22Rv1 (cell line): ENCODE results near the gene TBCEL.

Source experiments
- CTCF ChIP-seq: fragments of 450-650 bp; IDR thresholded peaks from 2 replicates; pipeline ENCODE4 v1.5.1; 2017; ENCODE audit warnings: mild to moderate bottlenecking
- ZFX ChIP-seq: fragments of 450-650 bp; IDR thresholded peaks from 2 replicates; pipeline ENCODE4 v1.6.1; 2017; ENCODE audit warnings: antibody characterized with exemption, borderline replicate concordance

GRCh38 chr11:121023848-121024751 is at the start of gene TBCEL:
- no peak for TF ChIP-seq CTCF
- TF ChIP-seq ZFX = no peak
